HG03159 (cell line): ENCODE results near the gene COL8A2.

Source experiments
- ATAC-seq: cut with Tn5 transposase; IDR thresholded peaks from one replicate; pipeline ENCODE4 v1.9.1; 2021; ENCODE audit warnings: mild to moderate bottlenecking, moderate library complexity; ENCODE audit not compliant: unreplicated experiment

The COL8A2 gene

DNA sequence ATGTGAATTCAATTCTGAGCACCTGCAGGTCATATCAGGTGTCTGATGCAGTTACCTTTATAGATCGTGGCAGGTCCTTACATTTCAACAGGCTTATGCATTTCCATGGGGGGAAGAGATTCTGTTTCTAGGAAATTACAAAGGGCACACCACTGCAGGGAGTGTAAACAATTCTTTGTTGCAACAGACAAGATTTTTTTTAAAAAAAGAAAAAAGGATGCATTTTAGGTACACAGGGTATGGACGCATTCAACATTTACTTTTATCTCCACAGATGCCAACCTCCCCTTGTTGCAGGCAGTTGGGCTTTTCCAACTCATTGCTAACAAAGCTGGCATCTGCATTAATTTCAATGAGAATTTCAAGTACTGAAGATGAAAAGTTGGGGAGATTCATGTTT, 54.7 kb downstream of the COL8A2 start:
- no peak for ATAC-seq

DNA sequence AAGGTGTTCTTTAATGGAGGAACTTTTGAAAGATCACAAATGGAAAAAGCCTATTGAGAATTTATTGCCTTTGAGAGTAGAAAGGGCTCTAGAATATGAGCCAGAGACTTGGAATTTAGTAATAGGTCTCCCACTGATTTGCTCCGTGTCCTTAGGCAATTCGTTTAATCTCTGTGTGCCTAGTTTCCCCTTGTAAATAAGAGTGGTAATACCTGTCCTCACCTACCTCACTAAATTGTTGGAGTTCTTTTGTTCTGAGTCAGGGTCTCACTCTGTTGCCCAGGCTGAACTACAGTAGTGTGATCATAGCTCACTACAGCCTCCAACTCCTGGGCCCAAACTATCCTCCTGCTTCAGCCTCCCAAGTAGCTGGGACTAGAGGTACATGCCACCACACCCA, 56.2 kb downstream of the COL8A2 start:
- no peak for ATAC-seq

DNA sequence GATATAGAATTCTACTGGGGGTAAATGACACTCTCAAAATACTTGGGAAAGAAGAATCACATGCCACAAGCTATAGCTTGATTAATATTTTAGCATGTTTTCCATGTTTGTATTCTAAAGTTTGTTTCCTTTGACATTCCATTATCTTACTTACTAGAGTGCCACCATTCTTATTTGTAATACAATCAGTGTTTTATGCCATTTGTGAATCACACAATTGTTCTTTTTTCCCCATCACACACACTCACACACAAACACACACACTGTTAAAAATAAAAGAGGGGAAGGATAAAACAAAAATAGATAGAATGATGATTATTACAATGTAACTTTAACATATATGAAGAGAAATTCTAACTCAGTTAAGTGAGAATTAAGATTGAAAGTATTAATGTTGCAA, 57.2 kb downstream of the COL8A2 start:
- ATAC-seq, result no peak

DNA sequence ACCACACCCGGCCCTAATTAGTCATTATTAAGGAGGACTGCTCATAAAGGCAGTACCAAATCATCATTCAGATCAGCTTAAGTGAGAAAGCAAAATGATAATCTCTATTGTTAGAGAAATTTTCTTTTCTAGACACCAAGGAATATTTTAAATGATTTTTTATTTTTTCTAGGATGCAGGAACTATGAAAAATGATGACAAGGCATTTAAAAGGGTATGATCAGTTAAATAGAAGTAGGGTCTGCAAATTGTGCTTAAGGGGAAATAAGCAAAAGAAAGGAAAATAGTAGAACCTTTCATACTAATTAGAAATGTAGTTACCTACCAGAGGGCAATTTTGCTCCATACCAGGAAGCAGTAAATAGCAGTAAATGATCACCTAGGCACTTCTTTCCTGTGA, 62.7 kb downstream of the COL8A2 start:
- ATAC-seq, result no peak

DNA sequence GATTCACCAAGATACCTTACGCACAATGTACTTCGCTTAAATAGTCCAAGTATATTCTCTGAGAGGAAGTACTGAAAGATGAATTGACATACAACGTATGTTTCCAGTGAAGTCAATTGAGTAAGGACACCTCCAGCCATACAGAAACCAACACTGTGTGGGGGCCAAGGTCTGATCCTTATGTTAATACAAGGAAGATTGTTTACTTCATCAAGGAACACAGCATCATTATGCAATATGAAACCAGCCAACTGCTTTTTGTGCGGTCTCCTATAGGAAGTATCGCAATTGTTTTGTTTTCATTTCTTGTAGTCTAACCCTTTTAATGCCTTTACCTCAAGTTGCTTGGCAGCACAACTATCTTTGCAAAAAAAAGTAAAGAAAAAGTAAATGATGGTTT, 69.3 kb downstream of the COL8A2 start:
- ATAC-seq, result no peak

DNA sequence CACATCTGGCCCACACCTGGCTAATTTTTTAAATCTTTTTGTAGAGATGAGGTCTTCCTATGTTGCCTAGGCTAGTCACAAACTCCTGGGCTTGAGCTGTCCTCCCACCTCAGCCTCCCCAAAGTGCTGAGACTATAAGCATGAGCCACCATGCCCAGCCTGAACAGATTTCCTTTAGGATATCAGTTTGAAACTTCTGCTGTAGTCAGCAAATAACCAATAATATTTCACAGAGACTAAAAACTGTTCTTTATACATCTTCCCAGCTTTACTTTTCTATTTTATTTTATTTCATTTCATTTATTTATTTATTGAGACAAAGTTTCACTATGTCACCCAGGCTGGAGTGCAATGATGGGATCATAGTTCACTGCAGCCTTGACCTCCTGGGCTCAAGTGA, 71.0 kb downstream of the COL8A2 start:
- ATAC-seq, result no peak

DNA sequence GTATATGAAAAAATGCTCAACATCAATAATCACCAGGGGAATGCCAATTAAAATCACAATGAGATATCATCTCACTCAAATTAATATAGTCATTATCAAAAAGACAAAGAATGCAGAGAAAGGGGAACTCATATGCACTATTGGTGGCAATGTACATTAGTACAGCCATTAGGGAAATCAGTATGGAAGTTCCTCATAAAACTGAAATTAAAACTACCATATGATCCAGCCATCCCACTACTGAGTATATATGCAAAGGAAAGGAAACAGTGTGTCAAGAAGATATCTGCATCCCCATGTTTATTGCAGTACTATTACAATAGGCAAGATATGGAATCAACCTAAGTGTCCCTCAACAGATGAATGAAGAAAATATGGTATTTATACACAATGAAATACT, 73.2 kb downstream of the COL8A2 start:
- no peak for ATAC-seq
